Immature natural killer cell (primary cell): ENCODE data around the gene ACTR1A. TPM values are rescaled to one million over a fixed set of nuclear protein-coding genes. Genes with fewer than 3 reads are reported as not detected.
"Not testable (repeated sequence)": the region's sequence is repeated elsewhere in the genome, so short reads cannot be mapped to it uniquely, and the experiment has no call there.

Experiments used
- DNase-seq, 3 donors: peaks; one replicate each; pipeline ENCODE4 v3.0.0; 2022; ENCODE audit warnings: mixed read lengths in 1 of 3
- H3K27ac Mint-ChIP-seq, 6 donors: one replicate each; pipeline ENCODE4 v1.8.0; 2020; ENCODE audit warnings: mixed read lengths in 6 of 6, mild to moderate bottlenecking in 5 of 6, inconsistent platforms in 4 of 6, moderate library complexity in 3 of 6
- H3K27me3 Mint-ChIP-seq, 3 donors: one replicate each; pipeline ENCODE4 v1.8.0; 2020 to 2021; ENCODE audit warnings: low read depth in 3 of 3, mild to moderate bottlenecking in 3 of 3, mixed read lengths in 3 of 3, moderate library complexity in 3 of 3, inconsistent platforms in 1 of 3
- H3K36me3 Mint-ChIP-seq, 3 donors: one replicate each; pipeline ENCODE4 v1.8.0; 2020; ENCODE audit warnings: mixed read lengths in 3 of 3, inconsistent platforms in 2 of 3, mild to moderate bottlenecking in 2 of 3
- H3K4me1 Mint-ChIP-seq, 2 donors: one replicate each; pipeline ENCODE4 v1.8.0; 2020; ENCODE audit warnings: inconsistent platforms in 2 of 2, mild to moderate bottlenecking in 2 of 2, mixed read lengths in 2 of 2, moderate library complexity in 1 of 2
- H3K4me3 Mint-ChIP-seq, 5 donors: one replicate each; pipeline ENCODE4 v1.8.0; 2020; ENCODE audit warnings: mild to moderate bottlenecking in 5 of 5, mixed read lengths in 5 of 5, inconsistent platforms in 3 of 5, moderate library complexity in 3 of 5
- H3K9me3 Mint-ChIP-seq, 6 donors: one replicate each; pipeline ENCODE4 v1.8.0; 2020; ENCODE audit warnings: mild to moderate bottlenecking in 6 of 6, mixed read lengths in 6 of 6, inconsistent platforms in 4 of 6, moderate library complexity in 3 of 6
- polyA plus RNA-seq, 3 donors: library from polyadenylated mRNA; unstranded; fragments of 300-500 nt; fragmentation: Illumina TruSeq; gene quantifications; one replicate each; pipeline ENCODE4 v1.2.3, GENCODE V29; 2021

The ACTR1A gene
- polyA plus RNA-seq, 3 donors from 2014 or later, result 91.6 to 125 (median 115) TPM

- H3K36me3 Mint-ChIP-seq, result peaks cover 0 to 7% (median 0%) of the 10 kb centered on the region in 3 donors
- peaks cover 0 to 5% (median 0%) of the 10 kb centered on the region in 3 donors for H3K27me3 Mint-ChIP-seq
- DNase-seq, result no peak
- peak overlapping the region in 1 of 6 donors; percentile 2 for H3K27ac Mint-ChIP-seq
- peaks cover 15 to 16% of the 10 kb centered on the region in 2 donors for H3K4me1 Mint-ChIP-seq
- H3K9me3 Mint-ChIP-seq, result no peaks in the 10 kb centered on the region
- peak overlapping the region in 4 of 5 donors; percentile 24 to 51 (median 36) for H3K4me3 Mint-ChIP-seq
Observed at GRCh38 chr10:102505462-102506115, 3.1 kb upstream of the ACTR1A start.

- Mint-ChIP-seq H3K4me3 (no peak overlapping the region), H3K27me3 (peaks cover 0 to 5% (median 0%) of the 10 kb centered on the region in 3 donors), H3K9me3 (no peaks in the 10 kb centered on the region), H3K27ac (peak overlapping the region in 4 of 6 donors; percentile 46 to 90 (median 76)), H3K36me3 (peaks cover 0 to 7% (median 0%) of the 10 kb centered on the region in 3 donors), H3K4me1 (peaks cover 15 to 18% of the 10 kb centered on the region in 2 donors)
- no peak for DNase-seq
Observed at GRCh38 chr10:102504976-102505300, 2.4 kb upstream of the ACTR1A start.

GRCh38 chr10:102504179-102504975 is 1.9 kb upstream of the ACTR1A start:
- Mint-ChIP-seq H3K36me3 (peaks cover 0 to 3% (median 0%) of the 10 kb centered on the region in 3 donors), H3K27ac (peak overlapping the region in 5 of 6 donors; percentile 62 to 90 (median 84)), H3K4me3 (no peak overlapping the region), H3K9me3 (no peaks in the 10 kb centered on the region), H3K4me1 (peaks cover 19 to 23% of the 10 kb centered on the region in 2 donors), H3K27me3 (peaks cover 0 to 5% (median 0%) of the 10 kb centered on the region in 3 donors)
- DNase-seq, result no peak

- H3K27ac Mint-ChIP-seq, result peak within 1 kb of the TSS in 5 of 6 donors; percentile 62 to 90 (median 84)
- DNase-seq, result peak; percentile 98
- no peak within 1 kb of the TSS for H3K4me3 Mint-ChIP-seq
- H3K36me3 Mint-ChIP-seq, result no peaks in the 10 kb centered on the region
- H3K4me1 Mint-ChIP-seq, result peaks cover 27 to 32% of the 10 kb centered on the region in 2 donors
- H3K9me3 Mint-ChIP-seq, result no peaks in the 10 kb centered on the region
- peaks cover 0 to 5% (median 0%) of the 10 kb centered on the region in 3 donors for H3K27me3 Mint-ChIP-seq
Observed at GRCh38 chr10:102503264-102504178, 1.0 kb upstream of the ACTR1A start, which contains the start of gene SUFU. Gene SUFU, plus strand, starts transcription at chr10:102503972. Its CDS starts 181 bp downstream, at chr10:102504153.

GRCh38 chr10:102502029-102502336 is 529 bp downstream of the ACTR1A start:
- peaks cover 0 to 5% (median 0%) of the 10 kb centered on the region in 3 donors for H3K27me3 Mint-ChIP-seq
- H3K9me3 Mint-ChIP-seq, result no peaks in the 10 kb centered on the region
- H3K36me3 Mint-ChIP-seq, result no peaks in the 10 kb centered on the region
- peaks cover 32 to 43% of the 10 kb centered on the region in 2 donors for H3K4me1 Mint-ChIP-seq
- peak; percentile 99 for DNase-seq
- no peak overlapping the region for H3K27ac Mint-ChIP-seq
- no peak overlapping the region for H3K4me3 Mint-ChIP-seq

- Mint-ChIP-seq H3K36me3 (no peaks in the 10 kb centered on the region), H3K27ac (no peak overlapping the region), H3K27me3 (peaks cover 0 to 5% (median 0%) of the 10 kb centered on the region in 3 donors), H3K4me1 (peaks cover 32 to 47% of the 10 kb centered on the region in 2 donors), H3K4me3 (no peak overlapping the region), H3K9me3 (no peaks in the 10 kb centered on the region)
- no peak for DNase-seq
Observed at GRCh38 chr10:102501201-102502028, 1.1 kb downstream of the ACTR1A start.

GRCh38 chr10:102500686-102501085 is 1.8 kb downstream of the ACTR1A start:
- Mint-ChIP-seq H3K27ac (peak overlapping the region in 2 of 6 donors; percentile 34 to 45), H3K4me1 (peaks cover 35 to 52% of the 10 kb centered on the region in 2 donors), H3K4me3 (peak overlapping the region in 1 of 5 donors; percentile 14)

GRCh38 chr10:102499356-102499755 is 3.2 kb downstream of the ACTR1A start:
- no peaks in the 10 kb centered on the region for H3K36me3 Mint-ChIP-seq
- H3K27ac Mint-ChIP-seq, result peak overlapping the region in 1 of 6 donors; percentile 27
- H3K4me1 Mint-ChIP-seq, result peaks cover 23 to 39% of the 10 kb centered on the region in 2 donors
- no peak for DNase-seq
- H3K4me3 Mint-ChIP-seq, result peak overlapping the region in 2 of 5 donors; percentile 10 to 35
- H3K27me3 Mint-ChIP-seq, result peaks cover 0 to 3% (median 0%) of the 10 kb centered on the region in 3 donors
- H3K9me3 Mint-ChIP-seq, result no peaks in the 10 kb centered on the region

More at GRCh38 chr10:102500686-102501085, 1.8 kb downstream of the ACTR1A start:
- H3K27me3 Mint-ChIP-seq, H3K9me3 Mint-ChIP-seq, DNase-seq, H3K36me3 Mint-ChIP-seq: not testable (repeated sequence)

GRCh38 chr10:102497545-102497944 is 5.0 kb downstream of the ACTR1A start:
- H3K9me3 Mint-ChIP-seq, result no peaks in the 10 kb centered on the region
- peaks cover 0 to 4% (median 0%) of the 10 kb centered on the region in 3 donors for H3K36me3 Mint-ChIP-seq
- no peak overlapping the region for H3K4me3 Mint-ChIP-seq
- peaks cover 36 to 50% of the 10 kb centered on the region in 2 donors for H3K4me1 Mint-ChIP-seq
- no peaks in the 10 kb centered on the region for H3K27me3 Mint-ChIP-seq
- DNase-seq, result no peak
- no peak overlapping the region for H3K27ac Mint-ChIP-seq

GRCh38 chr10:102493771-102494170 is 8.7 kb downstream of the ACTR1A start:
- Mint-ChIP-seq H3K27ac (no peak overlapping the region), H3K4me3 (no peak overlapping the region), H3K27me3 (peaks cover 0 to 2% (median 0%) of the 10 kb centered on the region in 3 donors), H3K36me3 (peaks cover 2 to 13% (median 5%) of the 10 kb centered on the region in 3 donors), H3K9me3 (no peaks in the 10 kb centered on the region), H3K4me1 (peaks cover 35 to 52% of the 10 kb centered on the region in 2 donors)
- DNase-seq, result no peak

- H3K27me3 Mint-ChIP-seq, result peaks cover 0 to 2% (median 0%) of the 10 kb centered on the region in 3 donors
- peak overlapping the region in 2 of 5 donors; percentile 30 to 36 for H3K4me3 Mint-ChIP-seq
- peaks cover 31 to 44% of the 10 kb centered on the region in 2 donors for H3K4me1 Mint-ChIP-seq
- H3K9me3 Mint-ChIP-seq, result no peaks in the 10 kb centered on the region
- H3K27ac Mint-ChIP-seq, result peak overlapping the region in 2 of 6 donors; percentile 36 to 75
- H3K36me3 Mint-ChIP-seq, result peaks cover 4 to 15% (median 5%) of the 10 kb centered on the region in 3 donors
- DNase-seq, result no peak
Observed at GRCh38 chr10:102492983-102493382, 9.5 kb downstream of the ACTR1A start.

GRCh38 chr10:102492344-102492939 is 10.1 kb downstream of the ACTR1A start:
- H3K9me3 Mint-ChIP-seq, result no peaks in the 10 kb centered on the region
- H3K4me1 Mint-ChIP-seq, result peaks cover 30 to 43% of the 10 kb centered on the region in 2 donors
- peaks cover 5 to 18% (median 7%) of the 10 kb centered on the region in 3 donors for H3K36me3 Mint-ChIP-seq
- H3K27me3 Mint-ChIP-seq, result peaks cover 0 to 2% (median 0%) of the 10 kb centered on the region in 3 donors
- H3K4me3 Mint-ChIP-seq, result peak overlapping the region in 1 of 5 donors; percentile 47
- H3K27ac Mint-ChIP-seq, result peak overlapping the region in 5 of 6 donors; percentile 42 to 80 (median 61)
- no peak for DNase-seq
